NCI-H1105 treated with DMSO at 0.1 percent for 48 hours (cell line): Measurements from ENCODE around the gene FBXO47.
A peak's percentile ranks its signal among the peaks of the same experiment; 100 is the strongest.

Experiments used
- DNase-seq: peaks from one replicate; lab custom pipeline; 2025; lab: John Stamatoyannopoulos, UW

Gene FBXO47, protein sequence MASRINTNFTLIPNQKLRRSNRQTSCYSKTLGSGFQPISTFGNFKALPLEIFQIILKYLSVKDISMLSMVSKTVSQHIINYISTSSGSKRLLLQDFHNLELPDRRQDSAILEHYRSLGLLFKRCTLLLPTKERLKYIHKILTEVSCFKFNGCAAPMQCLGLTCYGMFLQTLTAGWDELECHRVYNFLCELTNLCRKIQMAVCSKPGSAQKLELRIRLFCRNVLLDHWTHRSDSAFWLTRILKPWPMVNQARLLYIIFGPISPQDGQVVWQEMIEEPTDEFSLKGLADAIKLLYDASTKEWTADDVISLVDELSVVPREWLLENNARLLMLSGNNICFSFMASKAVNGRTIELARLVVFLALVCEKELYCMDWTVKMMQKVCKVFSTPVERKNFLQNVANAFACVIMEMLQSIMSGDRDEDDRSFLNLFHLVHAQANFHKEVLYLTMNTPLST

DNA sequence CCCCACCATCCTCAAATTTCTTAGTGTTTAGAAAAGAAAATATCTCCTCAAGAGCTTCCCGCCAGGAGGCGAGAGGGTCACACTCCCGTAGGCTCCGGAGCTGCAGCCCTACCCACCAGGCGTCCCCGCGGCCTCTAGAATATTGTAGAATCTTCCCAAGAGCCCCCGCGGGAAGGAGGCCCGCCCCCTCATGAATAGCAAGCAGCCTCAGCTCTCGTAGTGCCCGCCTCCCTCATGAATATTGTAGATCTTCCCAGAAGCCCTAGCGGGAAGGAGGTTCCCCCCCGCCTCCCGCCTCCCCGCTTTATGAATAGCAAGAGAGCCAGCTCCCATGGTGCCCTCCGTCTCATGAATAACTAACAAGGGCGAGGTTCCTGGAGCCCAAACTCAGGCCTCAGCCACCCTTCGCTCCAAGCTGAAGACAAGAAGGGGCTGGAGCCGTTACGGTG, at the start of gene FBXO47:
FBXO47 (minus strand) TSS at position 114 of the 449 bp plus-strand sequence. CDS start 4,378 bp downstream, outside the sequence.
- DNase-seq, result no peak

DNA sequence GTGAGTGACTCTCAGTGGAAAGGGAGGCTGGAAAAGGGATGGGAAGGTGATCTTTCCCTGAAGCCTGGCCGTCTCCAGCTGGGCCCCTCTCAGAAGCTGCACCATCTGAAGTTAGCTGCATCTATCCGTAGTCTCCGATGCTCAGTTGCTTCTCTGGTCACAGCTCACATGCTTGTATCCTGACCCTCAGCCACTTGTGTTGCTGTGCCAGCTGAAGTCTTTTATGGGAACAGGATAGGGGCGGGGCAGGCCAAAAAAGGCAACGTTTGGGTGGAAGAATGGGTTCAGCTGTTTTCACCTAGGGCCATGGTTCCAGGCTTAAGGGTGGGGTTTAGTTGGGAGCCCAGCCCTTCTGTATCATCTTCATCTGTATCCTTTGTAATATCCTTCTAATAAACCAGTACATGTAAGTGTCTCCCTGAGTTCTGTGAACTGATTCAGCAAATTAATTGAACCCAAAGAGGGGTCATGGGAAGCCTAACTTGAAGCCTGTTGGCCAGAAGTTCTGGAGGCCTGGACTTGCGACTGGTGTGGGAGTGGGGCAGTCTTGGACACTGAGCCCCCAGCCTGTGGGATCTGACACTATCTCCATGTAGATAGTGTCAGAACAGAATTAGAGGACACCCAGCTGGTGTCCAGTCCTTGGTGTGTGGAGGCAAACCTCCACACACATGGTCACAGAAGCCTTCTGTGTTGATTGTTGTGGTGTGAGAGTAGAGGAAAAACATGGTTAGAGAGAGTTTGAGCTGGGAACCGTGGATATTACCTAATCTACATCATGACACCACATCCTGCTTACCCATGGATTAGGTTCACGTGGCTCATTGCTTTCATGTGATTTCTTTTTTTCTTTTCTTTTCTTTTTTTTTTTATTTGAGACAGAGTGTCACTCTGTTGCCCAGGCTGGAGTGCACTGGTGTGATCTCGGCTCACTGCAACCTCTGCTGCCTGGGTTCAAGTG, 49.3 kb upstream of the FBXO47 start:
- no peak for DNase-seq

DNA sequence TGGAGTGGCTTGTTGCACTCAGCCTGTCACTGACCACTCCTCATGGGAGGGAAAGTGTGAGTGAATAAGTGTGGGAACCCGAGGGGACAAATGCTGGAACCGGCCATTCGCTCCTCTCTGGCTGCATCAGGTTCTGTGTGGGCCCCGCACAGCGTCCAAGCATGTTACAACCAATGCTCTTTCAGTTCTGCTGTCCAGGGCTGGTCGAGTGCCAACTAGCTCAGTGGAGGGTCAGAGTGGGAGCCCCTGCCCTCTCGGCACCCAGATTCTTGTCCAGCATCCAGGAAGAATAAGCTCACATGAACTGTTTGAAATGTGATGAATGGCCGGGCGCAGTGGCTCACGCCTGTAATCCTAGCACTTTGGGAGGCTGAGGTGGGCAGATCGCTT, 48.3 kb upstream of the FBXO47 start:
- DNase-seq, result no peak

DNA sequence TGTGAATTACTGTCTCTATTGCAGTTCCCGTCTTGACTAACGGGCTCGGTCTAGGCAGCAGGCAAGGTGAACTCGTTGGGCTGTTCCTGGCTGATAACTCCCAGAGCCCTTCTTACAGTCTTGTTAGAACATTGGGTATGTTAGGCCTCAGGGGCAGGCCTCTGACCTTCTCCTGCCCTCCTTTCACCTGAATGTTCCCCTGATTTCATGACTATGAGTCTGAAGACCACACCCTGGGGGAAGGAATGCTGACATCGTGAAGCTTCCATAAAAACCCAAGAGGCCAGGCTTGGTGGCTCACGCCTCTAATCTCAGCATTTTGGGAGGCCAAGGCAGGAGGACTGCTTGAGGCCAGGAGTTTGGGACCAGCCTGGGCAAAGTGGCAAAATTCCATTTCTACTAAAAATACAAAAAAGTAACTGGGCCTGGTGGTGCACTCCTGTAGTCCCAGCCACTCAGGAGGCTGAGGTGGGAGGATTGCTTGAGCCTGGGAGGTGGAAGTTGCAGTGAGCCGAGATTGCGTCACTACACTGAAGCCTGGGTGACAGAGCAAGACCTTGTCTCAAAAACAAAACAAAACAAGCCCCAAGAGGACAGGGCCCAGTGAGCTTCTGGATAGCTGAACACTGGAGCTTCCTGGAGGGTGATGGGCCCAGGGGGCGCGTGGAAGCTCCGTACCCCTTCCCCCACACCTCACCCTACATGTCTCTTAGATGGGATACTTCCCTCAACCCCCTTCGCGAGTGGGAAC, 47.8 kb upstream of the FBXO47 start:
- DNase-seq, result no peak

DNA sequence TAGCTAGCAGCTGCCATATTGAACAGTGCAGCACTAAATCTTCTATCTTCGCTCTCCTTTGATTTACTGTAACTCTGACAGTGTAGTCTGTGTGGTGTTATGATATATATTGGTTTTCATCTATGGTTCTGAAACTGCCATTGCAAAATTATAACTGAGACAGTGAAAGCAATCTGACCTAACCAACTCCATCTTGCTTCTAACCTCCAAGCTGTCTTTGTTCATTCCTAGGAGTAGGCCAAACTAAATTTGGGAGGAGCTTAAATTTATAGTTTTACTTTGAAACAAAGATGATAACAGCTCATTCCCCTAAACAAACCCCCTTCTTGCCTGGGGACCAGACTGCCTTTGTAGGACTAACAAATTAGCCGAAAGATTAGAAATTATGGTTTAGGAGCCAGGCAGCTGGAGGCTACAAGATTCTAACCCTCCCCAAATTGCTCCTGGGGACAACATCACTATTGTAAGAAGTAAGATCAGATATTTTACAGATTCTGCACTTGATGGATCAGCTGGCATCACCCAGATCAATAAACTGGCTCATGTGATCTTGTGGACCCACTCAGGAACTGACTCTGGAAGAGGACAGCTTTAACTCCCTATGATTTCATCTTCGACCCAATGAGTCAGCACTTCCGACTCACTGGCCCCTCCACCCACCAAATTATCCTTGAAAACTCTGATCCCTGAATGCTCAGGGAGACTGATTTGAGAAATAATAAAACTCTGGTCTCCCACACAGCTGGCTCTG, 47.0 kb upstream of the FBXO47 start:
- no peak for DNase-seq

DNA sequence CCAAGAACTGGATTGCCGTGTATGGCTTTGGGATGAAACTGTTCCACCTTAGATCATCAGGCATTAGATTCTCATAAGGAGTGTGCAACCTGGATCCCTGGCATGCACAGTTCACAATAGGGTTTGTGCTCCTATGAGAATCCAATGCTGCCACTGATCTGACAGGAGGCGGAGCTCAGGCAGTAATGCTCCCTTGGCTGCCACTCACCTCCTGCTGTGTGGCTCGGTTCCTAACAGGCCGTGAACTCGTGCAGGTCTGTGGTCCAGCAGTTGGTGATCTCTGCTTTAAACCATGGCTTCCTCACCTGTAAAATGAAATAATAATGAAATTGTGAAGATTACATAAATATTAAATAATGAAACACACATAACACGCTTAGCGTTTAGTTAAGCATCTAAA, 45.5 kb upstream of the FBXO47 start:
- DNase-seq, result no peak

DNA sequence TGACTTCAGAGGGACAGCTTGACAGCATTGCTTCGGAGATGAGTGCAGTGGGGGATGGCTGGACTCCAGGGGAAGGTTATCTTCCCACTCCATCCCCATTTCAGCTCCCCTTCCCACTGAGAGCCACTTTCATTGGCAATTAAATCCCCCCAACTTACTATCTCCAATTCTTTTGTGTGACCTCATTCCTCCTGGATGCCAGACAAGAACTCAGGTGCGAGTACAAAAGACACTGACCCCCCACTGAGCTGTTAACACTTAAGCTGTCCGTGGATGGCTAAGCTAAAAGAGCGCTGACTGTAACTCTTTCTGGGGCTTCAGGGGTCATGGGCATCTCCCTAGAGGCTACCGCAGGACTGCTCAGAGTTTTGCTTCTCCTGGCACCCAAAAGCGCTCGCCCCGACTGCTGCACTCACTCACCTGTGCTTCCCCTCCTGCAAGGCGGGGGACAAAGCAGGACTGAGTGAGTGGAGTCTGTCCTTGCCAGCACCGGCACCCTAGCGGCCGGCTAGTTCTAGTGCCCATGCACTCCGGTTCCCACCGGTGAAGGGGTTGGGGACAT, 44.8 kb upstream of the FBXO47 start:
- DNase-seq, result no peak

DNA sequence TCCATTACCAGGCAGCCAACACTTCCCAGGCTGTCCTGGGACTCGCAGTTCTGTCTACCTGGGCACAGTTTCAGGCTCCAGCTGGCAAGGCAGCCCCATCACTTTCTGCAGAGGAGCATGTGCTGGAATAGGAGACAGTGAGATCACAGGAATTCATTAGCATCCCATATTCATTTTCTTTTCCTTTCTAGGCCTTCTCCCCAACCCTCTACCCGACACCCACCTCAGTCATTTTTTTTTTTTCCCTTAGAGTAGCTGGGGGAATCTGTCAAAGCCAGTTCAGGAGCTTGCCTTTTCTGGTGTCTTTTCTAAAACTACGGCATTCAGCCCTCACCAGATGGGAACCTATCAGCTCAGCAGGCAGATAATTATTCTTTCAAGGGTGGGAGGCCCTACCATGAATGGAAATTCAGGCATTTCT, 42.4 kb upstream of the FBXO47 start:
- no peak for DNase-seq

DNA sequence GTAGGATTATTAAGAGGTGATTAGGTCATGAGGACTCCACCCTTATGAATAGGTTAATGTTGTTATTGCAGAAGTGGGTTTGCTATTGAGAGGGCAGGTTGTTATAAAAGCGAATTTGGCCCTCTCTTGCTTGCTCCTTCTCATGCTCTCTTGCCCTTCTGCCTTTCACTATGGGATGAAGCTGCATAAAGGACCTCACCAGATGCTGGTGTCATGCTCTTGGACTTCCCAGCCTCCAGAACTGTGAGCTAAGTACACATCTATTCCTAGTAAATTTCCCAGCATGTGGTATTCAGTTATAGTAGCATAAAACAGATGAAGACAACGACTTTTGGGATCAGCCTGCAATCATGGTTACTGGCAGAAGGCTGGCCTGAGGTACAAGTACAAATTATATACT, 41.4 kb upstream of the FBXO47 start:
- no peak for DNase-seq

DNA sequence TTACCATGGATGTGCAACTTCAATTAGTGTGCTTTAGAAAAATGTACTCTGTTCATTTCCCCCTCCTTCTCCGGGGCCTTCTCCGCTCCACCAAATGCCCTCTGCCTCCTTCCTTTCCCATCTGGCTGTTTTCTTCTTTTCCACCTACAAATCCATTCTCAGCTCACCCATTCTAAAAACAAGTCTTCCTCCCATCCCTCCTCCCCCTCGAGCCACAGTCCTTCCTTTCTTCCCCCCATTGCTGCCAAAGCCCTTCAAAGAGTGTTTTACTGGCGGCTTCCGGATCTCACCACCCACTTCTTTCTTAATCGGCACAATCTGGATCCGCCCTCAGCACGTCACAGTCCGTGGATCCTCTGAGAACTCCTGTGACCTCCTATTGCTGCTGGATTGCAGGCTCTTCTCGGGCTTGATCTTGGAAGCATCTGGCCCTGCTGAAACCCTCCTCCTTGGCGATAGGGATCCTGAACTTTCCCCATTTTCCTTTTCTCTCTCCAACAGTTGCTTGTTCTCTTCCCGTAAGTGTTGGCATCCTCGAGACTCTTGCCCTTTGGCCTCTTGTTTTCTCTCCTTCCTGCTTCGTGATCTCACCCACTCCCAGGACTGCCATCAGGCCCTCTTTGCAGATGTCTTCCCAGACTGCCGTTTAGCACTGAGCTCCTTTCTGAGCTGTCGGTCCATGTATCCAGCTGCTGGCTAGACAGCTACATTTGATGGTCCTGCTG, 36.0 kb upstream of the FBXO47 start:
- no peak for DNase-seq

DNA sequence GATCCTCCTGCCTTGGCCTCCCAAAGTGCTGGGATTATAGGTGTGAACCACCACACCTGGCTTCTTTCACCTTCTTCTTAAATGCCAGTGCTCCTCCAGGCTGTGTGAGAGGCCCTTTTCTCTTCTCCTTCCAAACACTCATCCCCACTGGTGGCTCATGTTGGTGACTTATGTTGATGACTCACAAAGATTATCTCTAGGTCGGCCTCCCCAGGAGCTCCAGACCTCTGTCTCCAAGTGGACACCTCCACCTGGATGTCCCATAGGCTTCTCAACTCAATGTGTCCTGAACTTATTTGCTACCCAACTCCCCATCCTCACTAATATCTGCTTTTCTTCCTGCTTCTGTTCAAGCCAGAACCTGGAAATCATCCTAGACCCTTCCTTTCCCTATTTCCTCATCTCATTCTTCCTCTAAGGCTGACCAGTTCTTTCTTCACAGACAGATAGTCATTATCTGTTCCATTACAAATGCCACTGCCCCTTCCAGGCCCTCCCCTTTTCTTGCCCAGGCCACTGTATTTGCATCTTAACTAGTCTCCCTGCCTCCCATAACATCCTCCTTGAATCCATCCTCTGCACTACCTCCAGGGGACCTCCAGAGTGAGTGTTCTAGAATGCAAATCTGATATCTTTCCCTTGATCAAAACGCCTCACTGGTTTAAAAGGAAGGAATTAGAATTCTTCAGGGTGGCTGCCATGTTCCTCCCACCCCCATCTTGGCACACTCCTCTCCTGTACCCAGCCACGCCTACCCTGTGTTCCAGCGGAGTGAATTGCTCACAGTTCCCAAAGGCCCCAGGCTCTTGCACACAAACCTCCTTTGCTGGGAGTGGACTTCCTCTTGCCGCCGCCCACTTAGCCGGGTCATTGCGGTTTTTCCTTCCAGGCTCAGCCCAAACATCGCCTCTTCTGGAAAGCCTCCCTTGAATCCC, 34.8 kb upstream of the FBXO47 start:
- DNase-seq, result no peak

DNA sequence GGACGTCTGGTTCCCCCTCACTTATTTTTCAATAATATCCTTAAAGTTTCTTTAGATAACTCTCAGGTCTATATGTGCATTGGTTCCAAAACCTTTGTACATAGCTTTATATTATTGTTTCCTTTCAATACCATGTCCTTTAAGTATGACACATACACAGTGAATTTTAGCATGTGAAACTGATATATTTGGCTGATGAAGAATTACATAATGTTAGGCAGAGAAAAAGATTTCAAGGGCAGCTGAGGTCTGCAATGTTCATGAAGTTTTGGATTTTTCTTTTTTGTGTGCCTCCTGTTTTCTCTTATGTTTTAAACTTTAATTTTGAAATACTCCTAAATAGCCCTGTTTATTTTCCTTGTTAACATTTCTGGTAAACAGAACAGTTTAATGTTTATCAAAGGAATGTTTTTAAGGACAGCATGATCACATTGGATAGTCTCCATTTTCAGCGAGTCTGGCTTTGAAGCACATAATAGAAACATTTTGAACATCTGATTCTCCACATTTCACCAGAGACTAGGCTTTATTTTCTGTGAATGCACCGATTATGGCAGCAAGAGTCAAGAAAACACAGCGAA, 32.9 kb upstream of the FBXO47 start:
- no peak for DNase-seq

DNA sequence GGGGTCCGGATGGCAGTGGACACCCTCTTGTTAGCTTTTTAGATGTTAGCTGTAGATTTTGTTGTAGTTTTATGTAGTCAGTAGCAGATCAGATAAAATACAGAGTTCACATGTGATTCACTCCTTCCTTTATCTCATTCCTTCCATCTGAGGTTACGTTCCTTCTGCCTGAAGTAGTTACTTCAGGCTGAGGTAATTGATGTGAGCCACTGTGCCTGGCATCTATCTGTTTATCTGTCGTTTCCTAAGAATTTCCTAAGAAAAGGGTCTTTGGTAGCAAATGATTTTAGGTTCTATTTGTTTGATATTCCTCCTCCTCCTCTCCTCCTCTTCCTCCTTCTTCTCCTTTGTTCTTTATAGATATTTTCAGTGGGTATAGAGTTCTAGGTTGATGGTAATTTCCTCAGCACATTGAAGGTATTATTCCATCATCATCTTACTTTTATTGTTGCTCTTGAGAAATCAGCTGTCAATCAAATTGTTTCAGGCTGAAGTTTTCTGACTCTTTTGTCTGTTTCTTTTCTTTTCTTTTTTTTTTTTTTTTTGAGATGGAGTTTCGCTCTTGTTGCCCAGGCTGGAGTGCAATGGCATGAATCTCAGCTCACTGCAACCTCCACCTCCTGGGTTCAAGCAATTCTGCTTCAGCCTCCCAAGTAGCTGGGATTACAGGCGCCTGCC, 29.6 kb upstream of the FBXO47 start:
- no peak for DNase-seq

DNA sequence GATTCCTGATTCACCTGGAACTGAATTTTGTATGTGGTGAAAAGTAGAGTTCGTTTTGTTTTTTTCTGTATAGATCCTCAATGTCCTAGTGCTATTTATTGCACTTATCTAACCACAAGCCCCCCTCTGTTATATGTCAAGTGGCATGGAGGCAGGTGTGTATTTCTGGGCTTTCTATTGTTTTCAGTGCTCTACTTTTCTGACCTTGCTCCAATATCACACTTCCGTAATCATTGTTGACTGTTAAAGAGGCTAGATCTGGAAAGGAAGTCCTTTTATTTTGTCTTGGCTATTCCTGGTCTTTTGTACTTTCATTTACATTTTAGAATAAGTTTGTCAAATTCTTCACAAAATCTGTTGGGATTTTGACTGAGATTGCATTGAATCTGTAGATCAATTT, 26.8 kb upstream of the FBXO47 start:
- peak; percentile 8 for DNase-seq

DNA sequence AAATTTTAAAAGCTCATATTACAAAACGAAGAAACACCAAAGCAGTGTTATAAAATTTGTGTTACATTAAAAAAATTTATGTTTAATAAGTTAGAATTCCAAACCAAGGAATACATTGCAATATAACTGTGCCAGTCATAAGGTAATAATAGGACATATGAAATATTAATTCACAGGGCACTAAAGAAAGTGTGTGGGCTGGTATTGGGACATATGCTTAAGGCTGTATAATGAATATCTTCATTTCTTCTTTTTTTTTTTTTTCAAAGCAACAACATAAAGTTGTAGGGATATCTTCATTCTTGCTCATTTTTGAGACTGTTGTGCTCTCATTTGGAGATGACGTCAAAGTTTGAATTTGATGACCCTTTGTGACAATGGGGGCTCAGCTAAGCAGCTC, 17.5 kb upstream of the FBXO47 start:
- DNase-seq, result no peak

DNA sequence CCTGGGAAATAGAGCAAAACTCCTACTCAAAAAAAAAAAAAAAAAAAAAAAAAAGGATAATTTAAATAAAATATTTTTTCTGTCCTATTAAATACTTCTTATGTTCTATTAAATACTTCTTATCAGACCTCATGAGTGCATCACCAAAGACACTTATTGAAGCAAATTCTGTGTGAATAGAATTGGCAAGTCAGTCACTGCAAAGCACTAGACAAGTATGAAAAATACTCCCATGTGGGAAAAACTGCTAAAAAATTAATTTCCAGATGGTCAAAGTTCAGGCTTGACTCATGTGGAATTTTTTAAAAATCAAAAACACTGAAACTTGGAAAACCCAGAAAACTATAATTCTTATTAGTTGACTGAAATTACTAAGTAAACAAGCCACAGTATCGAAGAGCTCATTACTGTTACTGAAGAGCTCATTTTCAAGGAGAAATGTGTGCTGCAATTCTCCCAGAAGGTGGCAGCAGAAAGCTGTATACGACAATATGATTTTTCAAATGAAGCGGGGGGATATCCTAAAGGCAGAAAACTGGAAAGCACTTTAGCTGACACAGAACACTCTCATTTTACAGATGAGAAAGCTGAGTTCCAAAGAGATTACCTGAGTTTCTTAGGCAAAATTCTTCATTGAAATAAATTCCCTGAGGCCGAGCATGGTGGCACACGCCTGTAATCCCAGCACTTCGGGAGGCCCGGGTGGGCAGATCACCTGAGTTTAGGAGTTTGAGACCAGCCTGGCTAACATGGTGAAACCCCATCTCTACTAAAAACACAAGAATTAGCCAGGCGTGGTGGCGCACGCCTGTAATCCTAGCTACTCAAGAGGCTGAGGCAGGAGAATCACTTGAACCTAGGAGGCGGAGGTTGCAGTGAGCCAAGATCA, 15.9 kb upstream of the FBXO47 start:
- DNase-seq, result peak; percentile 67

DNA sequence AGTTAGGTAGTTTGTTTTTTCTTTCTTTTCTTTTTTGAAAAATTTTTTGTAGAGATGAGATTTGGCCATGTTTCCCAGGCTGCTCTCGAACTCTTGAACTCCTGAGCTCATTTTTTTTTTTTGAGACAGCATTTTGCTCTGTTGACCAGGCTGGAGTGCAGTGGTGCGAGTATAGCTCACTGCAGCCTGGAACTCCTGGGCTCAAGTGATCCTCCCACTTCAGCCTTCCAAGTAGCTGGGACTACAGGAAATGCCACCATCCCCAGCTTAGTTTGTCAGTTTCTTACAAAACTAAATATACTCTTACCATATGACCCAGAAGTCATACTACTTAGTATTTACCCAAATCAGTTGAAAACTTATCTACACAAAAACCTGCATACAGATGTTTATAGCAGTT, 14.4 kb upstream of the FBXO47 start:
- no peak for DNase-seq
